ENCODE data around the gene OPN1LW.

OPN1LW gene

DNA sequence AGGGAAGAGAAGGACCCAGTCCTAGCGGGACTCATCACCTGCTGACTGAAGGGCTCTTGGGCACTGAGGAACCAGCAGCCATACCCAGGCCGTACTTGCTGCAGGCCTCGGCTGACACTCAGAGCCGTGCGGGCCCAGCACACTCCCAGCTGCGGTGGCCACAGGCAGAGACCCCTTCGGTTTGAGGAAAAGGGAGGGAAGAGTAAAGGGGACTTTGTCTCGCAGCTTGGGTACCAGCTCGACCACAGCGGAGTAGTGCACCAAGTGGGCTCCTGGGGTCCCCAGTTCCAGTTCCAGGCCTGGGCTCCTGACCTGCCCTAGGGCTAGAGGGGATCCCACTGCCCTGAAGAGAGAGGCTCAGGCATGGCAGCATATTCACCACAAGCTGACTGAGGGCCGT is 17.9 kb upstream of the OPN1LW start:
- no peaks in the 10 kb centered on the region for H3K27me3 ChIP-seq
- DNase-seq, result no peak
- no peaks in the 10 kb centered on the region for H3K4me1 ChIP-seq
- TF ChIP-seq, protein P1, sequence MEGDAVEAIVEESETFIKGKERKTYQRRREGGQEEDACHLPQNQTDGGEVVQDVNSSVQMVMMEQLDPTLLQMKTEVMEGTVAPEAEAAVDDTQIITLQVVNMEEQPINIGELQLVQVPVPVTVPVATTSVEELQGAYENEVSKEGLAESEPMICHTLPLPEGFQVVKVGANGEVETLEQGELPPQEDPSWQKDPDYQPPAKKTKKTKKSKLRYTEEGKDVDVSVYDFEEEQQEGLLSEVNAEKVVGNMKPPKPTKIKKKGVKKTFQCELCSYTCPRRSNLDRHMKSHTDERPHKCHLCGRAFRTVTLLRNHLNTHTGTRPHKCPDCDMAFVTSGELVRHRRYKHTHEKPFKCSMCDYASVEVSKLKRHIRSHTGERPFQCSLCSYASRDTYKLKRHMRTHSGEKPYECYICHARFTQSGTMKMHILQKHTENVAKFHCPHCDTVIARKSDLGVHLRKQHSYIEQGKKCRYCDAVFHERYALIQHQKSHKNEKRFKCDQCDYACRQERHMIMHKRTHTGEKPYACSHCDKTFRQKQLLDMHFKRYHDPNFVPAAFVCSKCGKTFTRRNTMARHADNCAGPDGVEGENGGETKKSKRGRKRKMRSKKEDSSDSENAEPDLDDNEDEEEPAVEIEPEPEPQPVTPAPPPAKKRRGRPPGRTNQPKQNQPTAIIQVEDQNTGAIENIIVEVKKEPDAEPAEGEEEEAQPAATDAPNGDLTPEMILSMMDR (IDR thresholded peaks at IDR 0.05; ENCODE audit: low read depth, low read length), result no peak
- no peak overlapping the region for H3K4me3 ChIP-seq (ENCODE audit: low read depth, low read length)
- H3K9me3 ChIP-seq, result no peaks in the 10 kb centered on the region
- H3K36me3 ChIP-seq, result no peaks in the 10 kb centered on the region

DNA sequence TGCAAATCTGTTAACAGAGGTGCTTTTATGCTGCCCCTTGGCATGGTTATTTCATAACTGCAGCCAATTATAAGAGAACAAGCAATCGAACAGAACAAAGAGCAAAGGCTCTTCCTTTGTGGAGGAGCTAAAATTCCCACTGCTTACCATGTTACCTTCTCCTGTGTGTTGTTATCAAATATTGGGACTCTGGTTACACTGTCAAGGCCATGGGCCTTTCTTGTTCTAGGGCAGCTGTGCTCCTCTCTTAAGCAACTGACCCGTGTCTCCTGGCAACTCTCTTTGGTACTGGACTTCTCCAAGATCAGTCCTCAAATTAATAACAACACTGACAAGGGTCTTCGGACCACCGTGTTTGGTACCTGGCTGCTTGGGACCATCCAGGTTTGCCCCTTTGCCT is 12.1 kb upstream of the OPN1LW start:
- Histone ChIP-seq H3K9me3 (no peaks in the 10 kb centered on the region), H3K27me3 (no peaks in the 10 kb centered on the region), H3K36me3 (no peaks in the 10 kb centered on the region), H3K4me3 (ENCODE audit: low read depth, low read length) (no peak overlapping the region), H3K4me1 (no peaks in the 10 kb centered on the region)
- no peak for DNase-seq
- TF ChIP-seq, protein P1 (IDR thresholded peaks at IDR 0.05; ENCODE audit: low read depth, low read length), result no peak

DNA sequence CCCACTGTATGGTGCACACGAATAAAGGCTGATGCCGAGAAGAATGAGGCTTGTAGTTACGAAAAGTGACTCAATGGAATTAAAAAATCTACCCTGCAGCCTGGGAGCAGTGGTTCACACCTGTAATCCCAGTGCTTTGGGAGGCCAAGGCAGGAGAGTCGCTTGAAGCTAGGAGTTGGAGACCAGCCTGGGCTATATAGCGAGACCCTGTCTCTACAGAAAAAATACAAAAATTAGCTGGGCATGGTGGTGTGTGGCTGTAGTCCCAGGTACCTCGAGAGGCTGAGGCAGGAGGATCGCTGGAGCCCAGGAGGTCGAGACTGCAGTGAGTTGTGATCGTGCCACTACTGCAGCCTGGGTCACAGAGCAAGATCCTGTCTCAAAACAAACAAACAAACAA is 11.7 kb upstream of the OPN1LW start:
- Histone ChIP-seq H3K27me3 (no peaks in the 10 kb centered on the region), H3K9me3 (no peaks in the 10 kb centered on the region), H3K4me1 (no peaks in the 10 kb centered on the region), H3K4me3 (ENCODE audit: low read depth, low read length) (no peak overlapping the region), H3K36me3 (no peaks in the 10 kb centered on the region)
- TF ChIP-seq, protein P1 (IDR thresholded peaks at IDR 0.05; ENCODE audit: low read depth, low read length), result no peak
- no peak for DNase-seq

DNA sequence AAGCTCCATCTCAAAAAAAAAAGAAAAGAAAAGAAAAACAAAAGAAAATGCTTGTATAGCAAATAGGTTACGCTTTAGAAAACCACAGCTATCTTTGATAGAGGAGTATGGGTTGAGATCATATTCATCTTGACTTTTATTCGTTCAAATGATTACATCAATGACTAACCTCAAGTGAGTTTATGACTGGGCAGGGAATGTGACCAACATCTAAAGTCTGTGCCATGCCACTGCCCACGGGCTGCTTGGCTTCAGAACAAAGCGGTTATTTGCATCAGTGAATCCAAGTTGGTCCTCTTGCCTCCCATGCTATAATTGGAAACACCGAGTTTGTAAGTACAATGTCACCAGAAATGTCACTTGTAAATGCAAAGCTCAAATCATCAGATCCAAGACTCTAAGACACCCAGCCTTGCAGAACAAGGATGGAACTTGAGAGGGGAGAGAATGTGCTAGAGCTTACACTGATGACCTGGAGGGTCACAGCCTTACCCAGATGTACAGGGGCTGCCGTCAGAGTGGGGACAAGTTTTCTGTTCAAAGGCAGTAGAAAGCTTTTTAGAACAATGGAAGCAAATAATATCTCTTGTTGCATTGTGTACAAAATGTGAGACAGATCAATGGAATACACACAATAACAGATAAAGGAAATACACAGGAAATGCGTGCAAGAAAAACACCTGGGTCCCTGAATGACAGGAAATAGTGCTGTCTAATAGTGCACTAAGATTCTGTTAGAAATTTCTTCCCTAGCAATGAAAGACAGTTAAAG is 8.4 kb upstream of the OPN1LW start:
- no peak overlapping the region for H3K4me3 ChIP-seq (ENCODE audit: low read depth, low read length)
- TF ChIP-seq, protein P1 (IDR thresholded peaks at IDR 0.05; ENCODE audit: low read depth, low read length), result no peak
- no peaks in the 10 kb centered on the region for H3K36me3 ChIP-seq
- H3K27me3 ChIP-seq, result no peaks in the 10 kb centered on the region
- no peaks in the 10 kb centered on the region for H3K4me1 ChIP-seq
- no peaks in the 10 kb centered on the region for H3K9me3 ChIP-seq
- DNase-seq, result no peak

DNA sequence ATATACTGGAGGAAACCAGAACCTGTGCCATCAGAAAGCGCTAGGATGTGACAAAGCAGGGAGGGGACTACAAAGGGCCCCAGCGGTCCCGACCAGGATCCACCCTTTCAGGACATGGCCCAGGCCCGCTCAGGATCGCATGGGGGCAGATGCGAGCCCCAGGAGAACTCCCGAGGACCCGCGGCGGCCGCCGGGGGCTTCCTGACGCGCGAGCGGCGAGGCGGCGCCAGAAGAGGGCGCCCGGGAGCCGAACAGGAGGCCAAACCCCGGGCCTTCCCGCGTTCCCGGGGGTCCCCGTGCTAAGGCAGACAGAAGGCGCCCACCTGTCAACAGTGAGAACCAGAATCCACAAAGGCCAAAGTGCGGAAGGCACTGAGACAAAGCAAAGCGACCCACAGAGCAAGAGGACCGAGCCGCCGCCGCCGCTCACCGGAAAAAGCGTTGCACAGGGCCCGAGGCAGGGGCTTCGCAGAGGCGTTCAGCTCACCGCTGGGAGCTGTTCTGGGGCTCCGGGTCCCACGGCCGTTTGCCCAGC is 7.3 kb upstream of the OPN1LW start:
- H3K4me1 ChIP-seq, result no peaks in the 10 kb centered on the region
- no peaks in the 10 kb centered on the region for H3K36me3 ChIP-seq
- H3K4me3 ChIP-seq (ENCODE audit: low read depth, low read length), result peak overlapping the region; percentile 40
- TF ChIP-seq, protein P1 (IDR thresholded peaks at IDR 0.05; ENCODE audit: low read depth, low read length), result peak; percentile 64
- peak; percentile 86 for DNase-seq
- H3K9me3 ChIP-seq, result no peaks in the 10 kb centered on the region
- H3K27me3 ChIP-seq, result no peaks in the 10 kb centered on the region

DNA sequence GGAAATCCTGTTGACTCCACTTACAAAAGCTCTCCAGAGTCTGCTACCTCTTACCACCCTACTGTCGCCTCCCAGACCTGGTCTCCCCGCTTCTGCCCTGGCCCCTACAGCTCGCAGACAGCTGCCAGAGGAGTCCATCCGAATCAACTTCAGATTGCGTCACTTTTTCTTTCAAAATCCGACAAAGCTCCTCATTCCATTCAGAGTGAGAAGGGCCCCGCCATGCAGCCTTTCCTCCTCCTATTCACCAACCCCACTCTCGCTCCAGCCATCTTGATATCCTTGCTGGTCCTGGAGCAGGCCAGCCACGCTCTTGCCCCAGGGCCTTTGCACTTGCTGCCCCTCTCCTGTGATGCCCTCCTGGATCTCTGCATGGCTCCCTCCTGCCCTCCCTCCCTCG is 5.2 kb upstream of the OPN1LW start:
- H3K9me3 ChIP-seq, result no peaks in the 10 kb centered on the region
- TF ChIP-seq, protein P1 (IDR thresholded peaks at IDR 0.05; ENCODE audit: low read depth, low read length), result no peak

More for the DNA sequence above, 5.2 kb upstream of the OPN1LW start:
- no peaks in the 10 kb centered on the region for H3K4me1 ChIP-seq
- DNase-seq, result no peak
- H3K36me3 ChIP-seq, result no peaks in the 10 kb centered on the region
- H3K4me3 ChIP-seq (ENCODE audit: low read depth, low read length), result no peak overlapping the region
- H3K27me3 ChIP-seq, result no peaks in the 10 kb centered on the region
